Astrocyte (in vitro differentiated cells and primary cell): ENCODE measurements around the gene CHN2. TPM values are rescaled to one million over a fixed set of nuclear protein-coding genes. Genes with fewer than 3 reads are reported as not detected.

ENCODE experiments used
- DNase-seq: peaks from one replicate; pipeline ENCODE4 v3.0.0-alpha.2; 2010; ENCODE audit warnings: low read depth
- FAIRE-seq: peaks from 2 replicates; lab custom pipeline; 2011; peaks lifted over from hg19 to GRCh38; lab: Jason Lieb, UNC
- H2AFZ ChIP-seq: 2 replicates; pipeline ENCODE4 v1.6.0; 2012; ENCODE audit warnings: low read depth, low read length, inconsistent platforms
- H3K27ac ChIP-seq: 2 replicates; pipeline ENCODE4 v1.5.1; 2011; ENCODE audit warnings: low read depth, low read length, inconsistent platforms
- H3K27me3 ChIP-seq: 2 replicates; pipeline ENCODE4 v1.6.0; 2011; ENCODE audit warnings: low read length, inconsistent platforms; ENCODE audit not compliant: insufficient read depth
- H3K36me3 ChIP-seq: 2 replicates; pipeline ENCODE4 v1.5.1; 2011; ENCODE audit warnings: low read length, inconsistent platforms; ENCODE audit not compliant: insufficient read depth
- H3K4me1 ChIP-seq: 2 replicates; pipeline ENCODE4 v1.5.1; 2011; ENCODE audit warnings: low read length, inconsistent platforms; ENCODE audit not compliant: insufficient read depth
- H3K4me2 ChIP-seq: 2 replicates; pipeline ENCODE4 v1.6.0; 2012; ENCODE audit warnings: low read length, inconsistent platforms
- H3K4me3 ChIP-seq: 2 replicates; pipeline ENCODE4 v1.5.1; 2011; ENCODE audit warnings: low read depth, mild to moderate bottlenecking, low read length, inconsistent platforms; ENCODE audit not compliant: insufficient read depth
- H3K79me2 ChIP-seq: 2 replicates; pipeline ENCODE4 v1.6.0; 2012; ENCODE audit warnings: mild to moderate bottlenecking, low read length, inconsistent platforms; ENCODE audit not compliant: insufficient read depth
- H3K9ac ChIP-seq: 2 replicates; pipeline ENCODE4 v1.6.0; 2012; ENCODE audit warnings: mild to moderate bottlenecking, low read length, inconsistent platforms
- H3K9me3 ChIP-seq: 2 replicates; pipeline ENCODE4 v1.5.1; 2012; ENCODE audit warnings: low read depth, mild to moderate bottlenecking, low read length, inconsistent platforms; ENCODE audit not compliant: insufficient read depth
- H4K20me1 ChIP-seq: 2 replicates; pipeline ENCODE4 v1.6.0; 2012; ENCODE audit warnings: low read length, inconsistent platforms; ENCODE audit not compliant: insufficient read depth
- H3K27ac Mint-ChIP-seq: one replicate; pipeline ENCODE4 v1.8.0; 2021; ENCODE audit warnings: mild to moderate bottlenecking, mixed read lengths; ENCODE audit not compliant: unreplicated experiment
- H3K27me3 Mint-ChIP-seq: one replicate; pipeline ENCODE4 v1.8.0; 2021; ENCODE audit warnings: low read depth, mixed read lengths; ENCODE audit not compliant: unreplicated experiment
- H3K36me3 Mint-ChIP-seq: one replicate; pipeline ENCODE4 v1.8.0; 2021; ENCODE audit warnings: low read depth, mixed read lengths; ENCODE audit not compliant: unreplicated experiment
- H3K4me1 Mint-ChIP-seq: one replicate; pipeline ENCODE4 v1.8.0; 2021; ENCODE audit warnings: low read depth, mixed read lengths; ENCODE audit not compliant: unreplicated experiment
- H3K4me3 Mint-ChIP-seq: one replicate; pipeline ENCODE4 v1.8.0; 2021; ENCODE audit warnings: mild to moderate bottlenecking, moderate library complexity, mixed read lengths; ENCODE audit not compliant: unreplicated experiment
- H3K9me3 Mint-ChIP-seq: one replicate; pipeline ENCODE4 v1.8.0; 2021; ENCODE audit warnings: mild to moderate bottlenecking, mixed read lengths; ENCODE audit not compliant: unreplicated experiment
- CTCF ChIP-seq: IDR thresholded peaks from 2 replicates; pipeline ENCODE4 v1.5.1; 2011; ENCODE audit warnings: low read depth, mild to moderate bottlenecking, inconsistent platforms, low read length, moderate library complexity; ENCODE audit not compliant: insufficient read depth
- EZH2 ChIP-seq: IDR thresholded peaks from 2 replicates; pipeline ENCODE4 v1.6.1; 2012; ENCODE audit warnings: mild to moderate bottlenecking, low read length, inconsistent platforms; ENCODE audit not compliant: insufficient read depth
- total RNA-seq: library from RNA; stranded (reverse); gene quantifications from 2 replicates; pipeline ENCODE4 v1.2.1, GENCODE V29; 2021

Gene CHN2
- total RNA-seq, 1 donor from 2014 or later = 2.5 TPM

- H3K9me3 ChIP-seq = no peaks in the 10 kb centered on the region
- H4K20me1 ChIP-seq = no peaks in the 10 kb centered on the region
- H3K36me3 ChIP-seq = no peaks in the 10 kb centered on the region
- no peak overlapping the region for H3K4me3 Mint-ChIP-seq
- H3K4me1 Mint-ChIP-seq = no peaks in the 10 kb centered on the region
- H2AFZ ChIP-seq = no peak overlapping the region
- H3K4me1 ChIP-seq = no peaks in the 10 kb centered on the region
- no peak overlapping the region for H3K27ac ChIP-seq
- H3K9me3 Mint-ChIP-seq = no peaks in the 10 kb centered on the region
- no peak overlapping the region for H3K9ac ChIP-seq
- no peaks in the 10 kb centered on the region for H3K79me2 ChIP-seq
- peaks cover 5% of the 10 kb centered on the region for H3K27me3 Mint-ChIP-seq
- no peaks in the 10 kb centered on the region for H3K27me3 ChIP-seq
- H3K27ac Mint-ChIP-seq = no peak overlapping the region
- H3K36me3 Mint-ChIP-seq = no peaks in the 10 kb centered on the region
- no peak for DNase-seq
- no peak for FAIRE-seq
- TF ChIP-seq EZH2 (no peak), CTCF (no peak)
- no peak overlapping the region for H3K4me2 ChIP-seq
- no peak overlapping the region for H3K4me3 ChIP-seq
Measured at GRCh38 chr7:29154076-29154475, 40.5 kb upstream of the CHN2 start.

- H3K27me3 Mint-ChIP-seq = no peaks in the 10 kb centered on the region
- Histone ChIP-seq H3K27me3 (no peaks in the 10 kb centered on the region), H4K20me1 (no peaks in the 10 kb centered on the region), H3K9me3 (no peaks in the 10 kb centered on the region), H3K9ac (no peak overlapping the region), H3K27ac (no peak overlapping the region), H3K4me3 (no peak overlapping the region), H3K79me2 (no peaks in the 10 kb centered on the region), H2AFZ (no peak overlapping the region), H3K4me1 (no peaks in the 10 kb centered on the region), H3K4me2 (no peak overlapping the region), H3K36me3 (no peaks in the 10 kb centered on the region)
- DNase-seq = no peak
- H3K27ac Mint-ChIP-seq = no peak overlapping the region
- H3K36me3 Mint-ChIP-seq = no peaks in the 10 kb centered on the region
- H3K9me3 Mint-ChIP-seq = no peaks in the 10 kb centered on the region
- FAIRE-seq = no peak
- H3K4me1 Mint-ChIP-seq = no peaks in the 10 kb centered on the region
- no peak overlapping the region for H3K4me3 Mint-ChIP-seq
- TF ChIP-seq CTCF (no peak), EZH2 (no peak)
Measured at GRCh38 chr7:29156907-29157452, 37.6 kb upstream of the CHN2 start.

GRCh38 chr7:29158795-29159423 lies 35.7 kb upstream of the CHN2 start:
- no peak for FAIRE-seq
- no peaks in the 10 kb centered on the region for H3K4me1 Mint-ChIP-seq
- Histone ChIP-seq H3K4me3 (no peak overlapping the region), H3K4me2 (no peak overlapping the region), H4K20me1 (no peaks in the 10 kb centered on the region), H3K36me3 (no peaks in the 10 kb centered on the region), H3K79me2 (no peaks in the 10 kb centered on the region), H2AFZ (no peak overlapping the region), H3K9me3 (no peaks in the 10 kb centered on the region), H3K27me3 (no peaks in the 10 kb centered on the region), H3K4me1 (no peaks in the 10 kb centered on the region), H3K9ac (no peak overlapping the region), H3K27ac (no peak overlapping the region)
- no peak for TF ChIP-seq CTCF
- no peak for TF ChIP-seq EZH2
- no peaks in the 10 kb centered on the region for H3K36me3 Mint-ChIP-seq
- H3K27ac Mint-ChIP-seq = no peak overlapping the region
- H3K9me3 Mint-ChIP-seq = no peaks in the 10 kb centered on the region
- no peak overlapping the region for H3K4me3 Mint-ChIP-seq
- H3K27me3 Mint-ChIP-seq = no peaks in the 10 kb centered on the region
- no peak for DNase-seq
